Tibial nerve (tissue), 4 donors: Measurements from ENCODE around the gene TIPRL. TPM values are rescaled to one million over a fixed set of nuclear protein-coding genes. Genes with fewer than 3 reads are reported as not detected.

Experiments used
- DNase-seq, 2 donors: peaks; one replicate each; pipeline ENCODE4 v3.0.0-alpha.2; 2019; ENCODE audit warnings: low spot score in 2 of 2
- H3K27ac ChIP-seq, 4 donors: fragments of 200-600 bp; sonication (generic) in 3 of 4; one replicate each; pipeline ENCODE4 v1.5.1; 2017 to 2019; ENCODE audit warnings: mild to moderate bottlenecking in 1 of 4
- H3K27me3 ChIP-seq, 2 donors: fragments of 200-600 bp; sonication (generic) in 1 of 2; one replicate each; pipeline versions ENCODE4 v1.5.1 to v1.6.0; 2017 to 2019
- H3K36me3 ChIP-seq, 3 donors: fragments of 200-600 bp; sonication (generic); one replicate each; pipeline ENCODE4 v1.5.1; 2018 to 2019
- H3K4me1 ChIP-seq, 4 donors: fragments of 200-600 bp; sonication (generic) in 3 of 4; one replicate each; pipeline ENCODE4 v1.5.1; 2017 to 2019
- H3K4me3 ChIP-seq, 4 donors: fragments of 200-600 bp; sonication (generic) in 3 of 4; one replicate each; pipeline ENCODE4 v1.5.1; 2017 to 2019; ENCODE audit warnings: mild to moderate bottlenecking in 1 of 4, moderate library complexity in 1 of 4
- H3K9me3 ChIP-seq, 4 donors: fragments of 200-600 bp; sonication (generic) in 3 of 4; one replicate each; pipeline ENCODE4 v1.5.1; 2017 to 2019
- CTCF ChIP-seq, 5 experiments: fragments of 200-600 bp in 3 of 5; fragments of 450-650 bp in 2 of 5; sonication (generic) in 3 of 5; IDR thresholded peaks; one replicate each; pipeline ENCODE4 v1.5.1; 2016 to 2019; ENCODE audit warnings: antibody characterized with exemption in 5 of 5, mild to moderate bottlenecking in 3 of 5, moderate library complexity in 2 of 5
- EP300 ChIP-seq, 2 donors: sonication (generic); formaldehyde crosslinking; IDR thresholded peaks; one replicate each; pipeline ENCODE4 v1.6.1; 2017; ENCODE audit warnings: antibody characterized with exemption in 2 of 2, mild to moderate bottlenecking in 1 of 2
- POLR2A ChIP-seq, 2 donors: fragments of 450-650 bp; IDR thresholded peaks; one replicate each; pipeline ENCODE4 v1.6.1; 2017; ENCODE audit warnings: antibody characterized with exemption in 2 of 2, mild to moderate bottlenecking in 2 of 2, moderate library complexity in 2 of 2
- WGBS, 2 donors: methylation state at CpG; one replicate each; pipeline ENCODE4 v1.1.5; 2018; 5-methylcytosine and 5-hydroxymethylcytosine counted together
- total RNA-seq, 4 donors: library from RNA; depleted of rRNA; stranded (reverse); fragments of >200 nt; gene quantifications; one replicate each; pipeline ENCODE4 v1.1.0, GENCODE V29; 2016

The TIPRL gene
- total RNA-seq, 4 donors from 2014 or later, result 16.5 to 25.3 (median 20.6) TPM

GRCh38 chr1:168227620-168228019 is 48.9 kb downstream of the TIPRL start:
- Histone ChIP-seq H3K4me1 (peaks cover 0 to 54% (median 27%) of the 10 kb centered on the region in 4 donors), H3K36me3 (peaks cover 0 to 26% (median 5%) of the 10 kb centered on the region in 3 donors), H3K27me3 (no peaks in the 10 kb centered on the region), H3K4me3 (peak overlapping the region in 2 of 4 donors; percentile 74 to 96), H3K27ac (peak overlapping the region; percentile 79 to 95 (median 91)), H3K9me3 (peaks cover 0 to 2% (median 0%) of the 10 kb centered on the region in 4 donors)
- no peak for TF ChIP-seq CTCF (IDR thresholded peaks at IDR 0.05)
- TF ChIP-seq EP300 (IDR thresholded peaks at IDR 0.05), result no peak
- TF ChIP-seq POLR2A (IDR thresholded peaks at IDR 0.05), result no peak
- 30 to 34% methylated on average over 7 of the region's 7 CpGs for WGBS, 2 donors
- no peak for DNase-seq

- 97 to 100% methylated on average over 4 of the region's 4 CpGs for WGBS, 2 donors
- DNase-seq, result no peak
- H3K27ac ChIP-seq, result peak overlapping the region in 1 of 4 donors; percentile 95
- TF ChIP-seq POLR2A (IDR thresholded peaks at IDR 0.05) (no peak), CTCF (IDR thresholded peaks at IDR 0.05) (no peak), EP300 (IDR thresholded peaks at IDR 0.05) (no peak)
- H3K4me1 ChIP-seq, result peaks cover 0 to 54% (median 28%) of the 10 kb centered on the region in 4 donors
- H3K9me3 ChIP-seq, result no peaks in the 10 kb centered on the region
- no peak overlapping the region for H3K4me3 ChIP-seq
- peaks cover 0 to 49% (median 8%) of the 10 kb centered on the region in 3 donors for H3K36me3 ChIP-seq
- no peaks in the 10 kb centered on the region for H3K27me3 ChIP-seq
These were observed 51.1 kb downstream of the TIPRL start for GRCh38 chr1:168229893-168230292.

GRCh38 chr1:168230709-168231108 is 51.9 kb downstream of the TIPRL start:
- H3K9me3 ChIP-seq, result no peaks in the 10 kb centered on the region
- 95 to 100% methylated on average over 3 of the region's 3 CpGs for WGBS, 2 donors
- TF ChIP-seq EP300 (IDR thresholded peaks at IDR 0.05), result no peak
- no peak for DNase-seq
- H3K36me3 ChIP-seq, result peaks cover 0 to 55% (median 8%) of the 10 kb centered on the region in 3 donors
- H3K4me1 ChIP-seq, result peaks cover 0 to 59% (median 35%) of the 10 kb centered on the region in 4 donors
- H3K27me3 ChIP-seq, result no peaks in the 10 kb centered on the region
- no peak overlapping the region for H3K27ac ChIP-seq
- H3K4me3 ChIP-seq, result no peak overlapping the region

- H3K36me3 ChIP-seq, result peaks cover 0 to 87% (median 8%) of the 10 kb centered on the region in 3 donors
These were observed 56.2 kb downstream of the TIPRL start for GRCh38 chr1:168234846-168235547.

GRCh38 chr1:168235548-168235885 is 56.8 kb downstream of the TIPRL start:
- no peak for DNase-seq
- H3K27me3 ChIP-seq, result no peaks in the 10 kb centered on the region
- no peaks in the 10 kb centered on the region for H3K9me3 ChIP-seq
- peak overlapping the region in 3 of 4 donors; percentile 1 to 79 (median 72) for H3K27ac ChIP-seq
- H3K4me3 ChIP-seq, result no peak overlapping the region
- H3K36me3 ChIP-seq, result peaks cover 2 to 88% (median 8%) of the 10 kb centered on the region in 3 donors
- peak in 1 of 5 experiments; percentile 3 for TF ChIP-seq CTCF (IDR thresholded peaks at IDR 0.05)
- no peak for TF ChIP-seq EP300 (IDR thresholded peaks at IDR 0.05)
- TF ChIP-seq POLR2A (IDR thresholded peaks at IDR 0.05), result no peak
- peaks cover 0 to 36% (median 8%) of the 10 kb centered on the region in 4 donors for H3K4me1 ChIP-seq

More at GRCh38 chr1:168234846-168235547, 56.2 kb downstream of the TIPRL start:
- Histone ChIP-seq H3K27me3 (no peaks in the 10 kb centered on the region), H3K4me1 (peaks cover 0 to 41% (median 8%) of the 10 kb centered on the region in 4 donors), H3K27ac (peak overlapping the region in 3 of 4 donors; percentile 1 to 79 (median 72)), H3K4me3 (no peak overlapping the region), H3K9me3 (no peaks in the 10 kb centered on the region)
- WGBS, 2 donors, result 90 to 92% methylated on average over 8 of the region's 8 CpGs
- no peak for TF ChIP-seq POLR2A (IDR thresholded peaks at IDR 0.05)
- TF ChIP-seq CTCF (IDR thresholded peaks at IDR 0.05), result peak in 4 of 5 experiments; percentile 30 to 47 (median 32)
- no peak for DNase-seq
